ENCODE measurements around the gene NGEF. TPM values are rescaled to one million over a fixed set of nuclear protein-coding genes. Genes with fewer than 3 reads are reported as not detected.

The NGEF gene
- total and polyA plus RNA-seq, 9 of the 15 experiments (the other 6 are each of a cell fraction or from before 2014, with no cell fraction given): 0.07 to 0.17 (median 0.09) TPM; not detected in 6

DNA sequence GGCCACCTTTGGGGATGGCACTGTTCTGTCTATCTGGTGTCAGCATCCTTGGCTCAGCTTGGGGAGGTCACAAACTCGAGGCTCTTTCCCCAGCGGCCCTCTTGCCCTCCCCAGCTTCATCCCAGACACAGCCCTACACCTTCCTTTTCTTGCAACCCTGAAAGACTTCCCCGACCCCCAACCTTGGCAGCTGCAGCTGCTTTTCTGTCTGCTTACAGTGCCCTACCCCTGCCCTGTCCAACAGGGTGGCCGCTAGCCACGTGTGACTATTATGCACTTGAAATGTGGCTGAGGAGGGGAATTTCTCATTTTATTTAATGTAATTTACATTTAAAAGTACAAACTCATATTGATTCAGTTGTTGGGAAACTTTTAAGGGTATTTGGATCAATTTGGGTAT is 41.3 kb downstream of the NGEF start:
- no peak overlapping the region for H3K4me2 ChIP-seq (ENCODE audit: insufficient read depth, low read length)
- H3K4me1 ChIP-seq (replicated peaks in 1 of 2; ENCODE audit: control insufficient read depth in 2 of 2, insufficient read depth in 2 of 2, low read length in 2 of 2): no peaks in the 10 kb centered on the region
- no TSS peak for BruUV-seq (replicated peaks)
- ATAC-seq: no peak
- no peak for DNase-seq (ENCODE audit: extremely low read depth in 1 of 4, low spot score in 3 of 4)
- FAIRE-seq: no peak
- no peak overlapping the region for H3K9ac ChIP-seq (ENCODE audit: insufficient read depth in 1 of 2, low read depth in 2 of 2, low read length in 2 of 2)
- H3K79me2 ChIP-seq (ENCODE audit: control insufficient read depth, insufficient read depth, low read length): no peaks in the 10 kb centered on the region
- TF ChIP-seq TBP (optimal IDR thresholded peaks at IDR 0.05; ENCODE audit: low read depth, low read length): no peak
- TF ChIP-seq, protein P1, sequence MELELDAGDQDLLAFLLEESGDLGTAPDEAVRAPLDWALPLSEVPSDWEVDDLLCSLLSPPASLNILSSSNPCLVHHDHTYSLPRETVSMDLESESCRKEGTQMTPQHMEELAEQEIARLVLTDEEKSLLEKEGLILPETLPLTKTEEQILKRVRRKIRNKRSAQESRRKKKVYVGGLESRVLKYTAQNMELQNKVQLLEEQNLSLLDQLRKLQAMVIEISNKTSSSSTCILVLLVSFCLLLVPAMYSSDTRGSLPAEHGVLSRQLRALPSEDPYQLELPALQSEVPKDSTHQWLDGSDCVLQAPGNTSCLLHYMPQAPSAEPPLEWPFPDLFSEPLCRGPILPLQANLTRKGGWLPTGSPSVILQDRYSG (tag; conservative IDR thresholded peaks at IDR 0.05; ENCODE audit: low read depth): no peak
- no peak for TF ChIP-seq ZNF133 (CRISPR knock-in tag; IDR thresholded peaks at IDR 0.05)
- no peak for TF ChIP-seq TCFL5 (CRISPR knock-in tag; conservative IDR thresholded peaks at IDR 0.05)
- TF ChIP-seq SNIP1 (IDR thresholded peaks at IDR 0.05; ENCODE audit: low read depth): no peak
- TF ChIP-seq HDAC3 (IDR thresholded peaks at IDR 0.05; ENCODE audit: borderline replicate concordance, partially characterized antibody): no peak
- TF ChIP-seq SP1 (CRISPR knock-in tag; IDR thresholded peaks at IDR 0.05): no peak
- TF ChIP-seq, protein P2, sequence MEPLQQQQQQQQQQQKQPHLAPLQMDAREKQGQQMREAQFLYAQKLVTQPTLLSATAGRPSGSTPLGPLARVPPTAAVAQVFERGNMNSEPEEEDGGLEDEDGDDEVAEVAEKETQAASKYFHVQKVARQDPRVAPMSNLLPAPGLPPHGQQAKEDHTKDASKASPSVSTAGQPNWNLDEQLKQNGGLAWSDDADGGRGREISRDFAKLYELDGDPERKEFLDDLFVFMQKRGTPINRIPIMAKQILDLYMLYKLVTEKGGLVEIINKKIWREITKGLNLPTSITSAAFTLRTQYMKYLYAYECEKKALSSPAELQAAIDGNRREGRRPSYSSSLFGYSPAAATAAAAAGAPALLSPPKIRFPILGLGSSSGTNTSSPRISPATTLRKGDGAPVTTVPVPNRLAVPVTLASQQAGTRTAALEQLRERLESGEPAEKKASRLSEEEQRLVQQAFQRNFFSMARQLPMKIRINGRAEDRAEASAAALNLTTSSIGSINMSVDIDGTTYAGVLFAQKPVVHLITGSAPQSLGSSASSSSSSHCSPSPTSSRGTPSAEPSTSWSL (CRISPR knock-in tag; IDR thresholded peaks at IDR 0.05; ENCODE audit: borderline replicate concordance): no peak
- TF ChIP-seq MTA1 (IDR thresholded peaks at IDR 0.05; ENCODE audit: borderline replicate concordance): no peak
- TF ChIP-seq DDX20 (tag; IDR thresholded peaks at IDR 0.05; ENCODE audit: low read depth): no peak
- TF ChIP-seq, protein P3, sequence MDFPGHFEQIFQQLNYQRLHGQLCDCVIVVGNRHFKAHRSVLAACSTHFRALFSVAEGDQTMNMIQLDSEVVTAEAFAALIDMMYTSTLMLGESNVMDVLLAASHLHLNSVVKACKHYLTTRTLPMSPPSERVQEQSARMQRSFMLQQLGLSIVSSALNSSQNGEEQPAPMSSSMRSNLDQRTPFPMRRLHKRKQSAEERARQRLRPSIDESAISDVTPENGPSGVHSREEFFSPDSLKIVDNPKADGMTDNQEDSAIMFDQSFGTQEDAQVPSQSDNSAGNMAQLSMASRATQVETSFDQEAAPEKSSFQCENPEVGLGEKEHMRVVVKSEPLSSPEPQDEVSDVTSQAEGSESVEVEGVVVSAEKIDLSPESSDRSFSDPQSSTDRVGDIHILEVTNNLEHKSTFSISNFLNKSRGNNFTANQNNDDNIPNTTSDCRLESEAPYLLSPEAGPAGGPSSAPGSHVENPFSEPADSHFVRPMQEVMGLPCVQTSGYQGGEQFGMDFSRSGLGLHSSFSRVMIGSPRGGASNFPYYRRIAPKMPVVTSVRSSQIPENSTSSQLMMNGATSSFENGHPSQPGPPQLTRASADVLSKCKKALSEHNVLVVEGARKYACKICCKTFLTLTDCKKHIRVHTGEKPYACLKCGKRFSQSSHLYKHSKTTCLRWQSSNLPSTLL (IDR thresholded peaks at IDR 0.05): no peak
- TF ChIP-seq CREB1 (IDR thresholded peaks at IDR 0.05): no peak
- no peak for TF ChIP-seq CREB1 (CRISPR knock-in tag; IDR thresholded peaks at IDR 0.05)
- TF ChIP-seq POLR2AphosphoS2 (IDR thresholded peaks at IDR 0.05; ENCODE audit: low read length): no peak
- TF ChIP-seq C11orf30 (IDR thresholded peaks at IDR 0.05; ENCODE audit: low read depth): no peak
- TF ChIP-seq, protein P4, sequence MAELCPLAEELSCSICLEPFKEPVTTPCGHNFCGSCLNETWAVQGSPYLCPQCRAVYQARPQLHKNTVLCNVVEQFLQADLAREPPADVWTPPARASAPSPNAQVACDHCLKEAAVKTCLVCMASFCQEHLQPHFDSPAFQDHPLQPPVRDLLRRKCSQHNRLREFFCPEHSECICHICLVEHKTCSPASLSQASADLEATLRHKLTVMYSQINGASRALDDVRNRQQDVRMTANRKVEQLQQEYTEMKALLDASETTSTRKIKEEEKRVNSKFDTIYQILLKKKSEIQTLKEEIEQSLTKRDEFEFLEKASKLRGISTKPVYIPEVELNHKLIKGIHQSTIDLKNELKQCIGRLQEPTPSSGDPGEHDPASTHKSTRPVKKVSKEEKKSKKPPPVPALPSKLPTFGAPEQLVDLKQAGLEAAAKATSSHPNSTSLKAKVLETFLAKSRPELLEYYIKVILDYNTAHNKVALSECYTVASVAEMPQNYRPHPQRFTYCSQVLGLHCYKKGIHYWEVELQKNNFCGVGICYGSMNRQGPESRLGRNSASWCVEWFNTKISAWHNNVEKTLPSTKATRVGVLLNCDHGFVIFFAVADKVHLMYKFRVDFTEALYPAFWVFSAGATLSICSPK (IDR thresholded peaks at IDR 0.05; ENCODE audit: borderline replicate concordance): no peak
- TF ChIP-seq CBFA2T3 (IDR thresholded peaks at IDR 0.05): no peak
- in situ Hi-C loops (cut with MboI): no loop called here
- H2AFZ ChIP-seq (ENCODE audit: low read depth, low read length): no peak overlapping the region
- H3K36me3 ChIP-seq (ENCODE audit: control insufficient read depth, insufficient read depth, low read length): no peaks in the 10 kb centered on the region
- 0% methylated on average over 3 of the region's 5 CpGs for WGBS (ENCODE audit: insufficient coverage, low coverage, missing lambda C conversion rate)
- intact Hi-C loops (cut with micrococcal nuclease): no loop called here
- H3K9me3 ChIP-seq (replicated peaks; ENCODE audit: control insufficient read depth, insufficient read depth, low read depth, low read length): no peaks in the 10 kb centered on the region
- peaks cover 6 to 18% of the 10 kb centered on the region in 2 experiments; a peak in 3 of 5 replicates for H3K27me3 ChIP-seq (ENCODE audit: control insufficient read depth in 2 of 2, insufficient read depth in 2 of 2, low read length in 2 of 2)
- no peaks in the 10 kb centered on the region for H4K20me1 ChIP-seq (replicated peaks; ENCODE audit: control insufficient read depth, insufficient read depth, low read length)
- no peaks in the 10 kb centered on the region for H3K9me1 ChIP-seq (ENCODE audit: control insufficient read depth, insufficient read depth, low read length)
- H3K27ac ChIP-seq (ENCODE audit: extremely low read depth, low read depth, low read length): no peak overlapping the region
- ChIA-PET CTCF (ENCODE audit: low intra/inter-chr PET ratio) (no interaction called here), POLR2A (no interaction called here)
- no peak overlapping the region for H3K4me3 ChIP-seq

Measured in K562 (cell line).